HG03135 (cell line): ENCODE measurements around the gene ADGRB3.

Experiments used
- ATAC-seq: cut with Tn5 transposase; IDR thresholded peaks from one replicate; pipeline ENCODE4 v1.9.1; 2021; ENCODE audit warnings: mild to moderate bottlenecking, moderate library complexity; ENCODE audit not compliant: unreplicated experiment

The ADGRB3 gene

DNA sequence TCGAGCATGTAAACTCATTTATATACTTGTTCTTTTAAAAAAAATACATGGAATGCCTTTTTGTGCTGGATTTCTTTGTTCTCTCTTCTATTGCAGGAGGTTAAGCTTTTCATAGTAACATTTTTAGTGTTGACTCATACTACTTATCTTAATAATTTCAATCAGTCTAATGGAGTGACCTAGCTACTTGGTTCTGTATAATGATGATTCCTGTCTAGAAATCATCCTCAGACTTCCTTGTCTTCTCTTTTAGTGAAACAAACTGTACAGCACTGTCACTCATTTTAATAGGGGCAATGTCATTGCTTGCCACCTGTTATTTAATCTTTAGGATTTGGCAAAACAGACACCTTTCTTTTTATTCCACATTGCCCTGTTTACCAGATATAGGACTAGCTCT is 62.3 kb downstream of the ADGRB3 start:
- no peak for ATAC-seq

- no peak for ATAC-seq
These were observed 66.1 kb downstream of the ADGRB3 start for GRCh38 chr6:68701159-68701558.

- no peak for ATAC-seq
These were observed 69.4 kb downstream of the ADGRB3 start for GRCh38 chr6:68704485-68704884.

DNA sequence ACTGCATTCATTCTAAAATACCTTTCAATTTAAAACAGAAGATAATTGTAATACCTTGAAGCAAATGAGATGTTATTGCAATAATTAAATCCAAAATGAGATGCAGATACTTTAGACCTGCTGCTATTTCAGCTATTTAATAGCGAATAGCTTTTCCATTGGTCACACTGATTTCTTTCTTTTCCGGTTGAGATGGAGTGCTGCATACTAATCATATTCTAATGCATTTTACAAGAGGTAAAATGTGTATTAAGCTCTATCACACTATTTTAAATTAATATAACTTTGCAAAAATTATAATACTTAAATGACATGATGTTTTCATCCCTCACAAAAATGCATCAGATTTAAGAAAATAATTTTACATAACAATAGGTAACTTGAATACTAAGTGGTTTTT is 74.0 kb downstream of the ADGRB3 start:
- no peak for ATAC-seq

DNA sequence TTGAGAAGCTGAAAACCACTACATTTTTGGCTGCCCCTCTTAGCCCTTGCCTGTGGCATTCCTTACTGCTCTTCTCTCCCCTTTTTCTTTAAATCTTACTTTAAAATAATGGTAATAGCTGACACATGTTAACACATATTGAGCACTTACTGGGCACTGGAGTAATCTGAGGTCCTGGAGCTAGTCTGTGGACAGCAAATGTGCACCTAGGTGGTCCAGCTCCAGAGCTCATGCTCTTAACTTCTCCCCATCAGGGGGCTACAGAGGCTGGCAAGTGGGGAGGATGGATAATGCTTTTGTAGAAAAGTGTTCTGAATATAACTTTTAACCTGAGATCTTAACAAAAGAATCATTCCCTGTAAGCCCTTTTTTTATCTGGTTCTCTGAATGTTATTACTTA is 74.8 kb downstream of the ADGRB3 start:
- no peak for ATAC-seq

DNA sequence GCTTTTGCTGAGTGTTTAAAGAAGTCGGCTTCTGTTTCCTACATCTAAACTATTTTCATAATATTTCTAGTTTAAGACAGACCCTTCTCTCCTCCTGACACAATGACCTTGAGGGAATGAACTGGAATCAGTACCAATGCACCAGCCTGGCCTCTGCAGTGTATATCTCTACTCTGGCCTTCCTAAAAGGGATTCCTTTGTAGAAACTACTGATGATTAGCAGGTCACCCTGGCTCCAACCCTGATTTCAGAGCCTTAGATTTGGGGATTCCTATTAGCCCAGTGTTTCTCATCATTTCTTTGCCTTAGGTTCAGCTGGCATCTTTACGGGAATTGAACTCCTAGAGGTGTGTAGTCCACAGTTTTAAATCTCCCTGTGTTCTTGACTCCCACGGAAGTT is 75.4 kb downstream of the ADGRB3 start:
- ATAC-seq: no peak

DNA sequence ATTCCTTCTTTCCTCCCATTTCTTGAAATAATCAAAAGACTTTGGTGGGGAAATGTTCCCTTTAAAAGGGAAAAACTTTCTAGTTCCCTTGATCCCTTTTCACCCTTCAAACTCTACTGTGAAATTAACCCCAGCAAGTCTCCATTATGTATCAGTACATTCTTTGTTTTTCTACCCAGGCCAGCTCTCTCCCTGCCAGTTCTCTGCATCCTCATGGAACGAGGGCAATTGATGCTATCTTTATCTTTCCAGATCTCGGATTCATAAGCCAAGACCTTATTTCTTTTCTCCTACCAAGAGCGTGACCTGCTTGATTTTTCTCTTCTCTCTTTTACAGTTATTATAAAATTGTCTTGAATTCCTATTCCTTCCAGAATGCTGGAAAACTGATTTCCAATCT is 75.8 kb downstream of the ADGRB3 start:
- ATAC-seq: no peak

- no peak for ATAC-seq
These were observed 76.4 kb downstream of the ADGRB3 start for GRCh38 chr6:68711386-68712000.

GRCh38 chr6:68716620-68717019 is 81.5 kb downstream of the ADGRB3 start:
- no peak for ATAC-seq

GRCh38 chr6:68718385-68719073 is 83.4 kb downstream of the ADGRB3 start:
- no peak for ATAC-seq

DNA sequence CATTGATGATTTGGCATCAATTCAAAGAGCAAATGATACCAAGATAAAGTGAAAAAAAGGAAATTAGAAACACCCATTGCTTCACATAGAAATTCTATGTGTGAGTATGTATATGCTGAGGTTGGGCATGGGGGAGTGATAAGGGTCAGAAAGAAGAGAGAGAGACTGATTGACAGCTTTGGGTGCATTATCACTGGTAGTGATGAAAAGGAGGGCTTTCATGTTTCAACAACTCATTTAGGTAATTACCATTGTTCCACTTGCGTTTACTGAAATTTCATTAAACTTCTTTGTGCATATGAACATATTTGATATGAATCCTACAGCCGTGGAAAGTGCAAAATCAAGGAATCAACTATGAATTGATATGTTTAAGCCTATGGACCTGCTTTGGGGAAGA is 84.7 kb downstream of the ADGRB3 start:
- no peak for ATAC-seq

DNA sequence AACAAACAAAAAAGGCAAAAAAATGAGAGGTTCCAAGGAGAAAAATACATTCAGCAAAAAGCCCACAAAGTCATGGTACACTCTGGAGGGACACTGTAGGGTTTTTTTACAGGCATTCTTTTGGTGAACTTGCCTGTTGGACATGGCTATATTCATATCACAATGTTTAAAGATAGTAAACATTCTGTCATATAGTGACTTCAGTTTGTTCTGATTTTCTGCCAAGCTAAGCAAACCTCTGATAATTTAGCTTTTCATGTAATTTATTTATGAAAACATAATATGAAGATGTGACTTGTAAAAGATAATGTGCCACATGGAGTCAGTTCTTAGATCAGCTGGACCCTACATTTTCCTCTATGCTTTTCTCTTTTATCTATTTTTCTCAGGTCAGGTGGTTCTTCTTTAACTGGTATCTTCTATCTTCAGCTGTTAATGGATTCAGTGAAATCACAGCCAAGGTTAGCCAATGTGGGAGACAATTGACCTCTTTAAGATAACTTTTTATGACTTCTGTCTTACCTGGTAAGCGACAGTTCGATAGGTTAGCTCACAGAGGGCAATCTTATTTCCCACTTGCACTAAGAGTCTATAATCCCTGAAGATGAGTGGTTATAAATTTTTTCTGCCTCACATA is 87.9 kb downstream of the ADGRB3 start:
- no peak for ATAC-seq

DNA sequence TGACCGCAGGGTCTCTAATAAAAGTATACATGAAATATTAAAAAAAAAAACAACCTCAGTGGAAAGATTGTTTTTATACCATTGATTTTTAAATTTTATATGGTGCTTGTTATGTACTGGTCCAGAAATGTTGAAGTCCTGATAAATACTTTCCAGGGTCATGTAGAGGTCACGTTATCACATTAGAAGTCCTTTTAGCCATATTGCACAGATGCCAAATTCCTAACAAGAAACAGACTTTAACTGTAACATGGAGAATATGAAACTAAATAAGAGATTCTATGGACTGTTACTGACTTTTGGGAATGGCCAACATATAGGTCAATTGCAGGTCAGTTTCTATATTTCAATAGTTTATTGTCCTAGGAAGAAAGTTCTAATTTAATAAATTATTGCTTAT is 89.0 kb downstream of the ADGRB3 start:
- no peak for ATAC-seq

DNA sequence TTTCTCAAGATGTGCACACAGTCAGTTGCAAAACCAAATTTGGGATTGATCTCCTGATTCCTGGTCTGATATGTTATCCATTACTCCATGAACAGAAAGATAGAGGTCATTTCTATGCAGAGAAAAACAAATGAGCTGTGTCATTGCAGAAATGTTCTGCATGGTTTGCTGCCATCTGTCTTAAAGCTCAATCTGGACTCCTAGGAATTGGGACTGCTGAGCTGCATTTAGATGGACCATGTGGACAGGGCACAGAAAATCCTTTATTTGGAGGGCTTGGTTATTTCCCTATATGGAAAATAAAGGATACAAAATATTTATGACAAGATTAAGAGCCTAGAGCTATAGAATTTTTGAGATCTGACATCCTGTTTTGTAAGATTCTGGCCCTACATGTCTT is 91.3 kb downstream of the ADGRB3 start:
- no peak for ATAC-seq

GRCh38 chr6:68726992-68727391 is 91.9 kb downstream of the ADGRB3 start:
- ATAC-seq: no peak

DNA sequence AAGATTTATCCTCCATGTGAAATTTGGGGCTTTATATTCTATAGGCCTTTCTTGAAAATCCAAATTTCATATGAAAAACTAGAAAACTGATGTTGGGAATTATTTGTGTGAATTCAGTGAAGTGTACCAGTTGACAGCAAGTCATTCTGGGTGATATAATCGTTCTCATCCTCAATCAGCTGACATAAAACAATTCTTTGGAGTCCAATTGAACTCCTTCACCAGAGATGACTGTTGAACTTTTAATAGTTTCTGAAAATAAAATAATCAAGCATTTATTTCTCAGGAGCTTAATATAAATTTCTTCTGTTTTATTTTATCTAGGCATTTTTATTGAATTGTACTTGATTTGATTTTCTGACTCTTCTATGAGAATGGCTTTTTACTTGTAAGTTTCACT is 92.6 kb downstream of the ADGRB3 start:
- no peak for ATAC-seq

DNA sequence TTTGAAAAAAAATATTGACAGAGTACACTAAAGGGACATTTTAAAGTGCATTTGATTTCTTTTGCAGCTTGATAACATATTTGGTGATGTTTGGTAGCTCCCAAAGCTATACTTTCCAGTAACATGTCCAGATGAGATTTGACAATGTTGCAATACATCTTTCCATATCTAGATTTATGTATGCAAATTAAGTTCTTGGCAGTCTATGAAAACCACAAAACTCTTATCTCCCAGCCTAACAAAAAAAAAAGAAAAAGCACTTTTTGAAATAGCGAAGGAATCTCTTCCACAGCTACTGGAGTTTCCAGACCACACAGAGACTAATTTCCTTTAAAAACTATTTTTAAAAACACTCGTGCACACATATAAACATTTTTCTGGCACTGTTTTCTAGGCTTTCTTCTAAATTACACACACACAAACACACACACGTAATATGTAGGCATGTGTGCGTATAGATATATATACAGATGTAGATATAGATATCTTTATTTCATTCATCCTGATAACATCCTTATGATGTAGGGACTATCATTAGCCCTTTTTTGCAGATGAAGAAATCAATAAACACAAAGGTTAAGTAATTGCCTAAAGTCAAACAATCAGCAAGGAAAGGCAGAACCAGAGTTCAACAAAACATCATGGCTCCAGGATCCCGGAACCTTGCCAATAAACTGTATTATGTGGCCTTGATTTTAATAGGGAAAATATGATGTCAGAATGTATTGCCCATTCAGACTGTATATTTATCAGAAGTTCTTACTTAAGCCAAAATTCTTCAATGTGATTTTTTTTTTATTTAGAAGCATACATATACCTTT is 93.3 kb downstream of the ADGRB3 start:
- no peak for ATAC-seq

DNA sequence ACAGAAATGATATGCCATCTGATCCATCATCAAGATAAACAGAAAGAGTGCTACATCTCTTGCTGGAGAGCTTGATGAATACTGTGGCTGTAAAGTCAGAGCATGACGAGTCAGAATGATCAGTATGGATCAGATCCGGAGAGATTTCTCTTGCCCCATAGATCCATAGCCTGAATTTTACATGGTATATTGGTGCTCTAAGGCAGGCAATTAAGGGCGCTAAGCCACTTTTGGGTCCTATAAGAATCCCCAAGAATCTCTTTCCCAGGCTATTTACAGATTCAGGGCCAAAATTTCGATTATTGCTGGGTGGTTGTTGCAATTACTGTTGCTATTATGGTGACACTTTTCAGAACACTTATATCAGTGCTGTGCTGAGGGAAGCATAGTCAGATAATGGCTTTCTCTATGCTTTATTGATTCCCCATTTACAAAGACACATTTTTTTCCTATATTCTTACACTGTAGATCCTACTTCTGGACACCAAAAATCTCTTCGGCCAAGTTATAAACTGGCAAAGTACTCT is 94.4 kb downstream of the ADGRB3 start:
- no peak for ATAC-seq

DNA sequence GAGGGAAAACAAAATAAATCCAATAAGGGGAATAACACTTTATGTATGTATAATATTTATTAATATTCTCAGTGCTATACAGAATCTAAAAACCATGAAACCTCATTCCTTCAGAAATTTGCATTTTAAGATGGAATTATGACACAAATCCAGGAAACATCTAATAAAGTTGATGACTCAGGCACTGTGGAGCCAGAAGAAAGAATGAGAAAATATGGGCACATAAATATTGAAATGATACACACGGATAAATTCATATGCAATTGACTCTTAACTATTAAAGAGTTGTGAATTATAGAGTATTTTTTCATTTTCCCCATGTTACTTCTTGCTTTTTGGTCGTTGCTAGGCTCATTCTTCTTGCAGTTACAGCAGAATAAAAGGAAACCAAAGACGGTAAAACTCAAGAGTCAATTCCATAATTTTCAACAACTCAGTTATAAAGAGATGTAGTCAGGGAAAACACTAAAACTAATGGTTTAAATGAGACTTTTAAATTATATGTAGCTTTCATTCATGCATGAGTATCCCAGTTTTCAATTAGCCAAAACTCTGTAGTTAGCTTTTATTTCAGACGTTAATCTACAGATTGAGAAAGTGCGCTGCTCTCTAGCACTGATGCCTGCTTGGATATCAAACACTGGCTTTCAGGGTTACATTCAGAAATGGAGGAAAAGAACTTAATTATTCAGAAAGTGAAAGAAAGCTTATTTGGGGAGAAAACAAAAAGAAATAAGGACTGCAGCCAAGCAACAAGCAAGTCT is 95.4 kb downstream of the ADGRB3 start:
- no peak for ATAC-seq

- no peak for ATAC-seq
These were observed 97.3 kb downstream of the ADGRB3 start for GRCh38 chr6:68732423-68732822.

DNA sequence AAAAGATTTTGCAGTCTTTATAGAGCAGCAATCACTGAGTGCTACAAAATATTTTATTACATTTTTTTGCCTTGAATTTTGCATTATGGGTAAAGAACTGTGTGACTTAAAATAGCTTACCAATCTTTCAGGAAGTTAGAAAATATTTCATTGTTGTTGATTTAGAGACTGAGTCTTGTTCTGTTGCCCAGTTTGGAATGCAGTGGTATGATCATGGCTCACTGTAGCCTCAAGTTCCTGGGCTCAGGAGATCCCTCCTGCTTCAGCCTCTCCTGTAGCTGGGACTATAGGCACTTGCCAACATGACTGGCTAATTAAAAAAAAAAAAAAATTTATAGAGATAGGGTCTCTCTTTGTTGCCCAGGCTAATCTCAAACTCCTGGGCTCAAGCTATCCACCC is 100.8 kb downstream of the ADGRB3 start:
- no peak for ATAC-seq
